NT2/D1 (cell line): ENCODE results near the gene PRKG1.
A peak's percentile ranks its signal among the peaks of the same experiment; 100 is the strongest.

ENCODE experiments used
- DNase-seq: peaks from one replicate; pipeline ENCODE4 v3.0.0-alpha.2; 2011; ENCODE audit warnings: low read depth, low spot score
- H3K27me3 ChIP-seq: 2 replicates; pipeline ENCODE4 v1.6.0; 2011; ENCODE audit warnings: mild to moderate bottlenecking; ENCODE audit not compliant: insufficient read length, insufficient read depth
- H3K36me3 ChIP-seq: 2 replicates; pipeline ENCODE4 v1.6.1; 2011; ENCODE audit warnings: mild to moderate bottlenecking, low read length, mixed read lengths; ENCODE audit not compliant: insufficient read depth, insufficient read length
- H3K4me1 ChIP-seq: 2 replicates; pipeline ENCODE4 v1.5.1; 2011; ENCODE audit not compliant: insufficient read depth, insufficient read length
- H3K4me3 ChIP-seq: 2 replicates; pipeline ENCODE4 v1.5.1; 2011; ENCODE audit warnings: low read depth; ENCODE audit not compliant: insufficient read length
- H3K9ac ChIP-seq: 2 replicates; pipeline ENCODE4 v1.6.0; 2011; ENCODE audit warnings: low read depth; ENCODE audit not compliant: insufficient read length
- H3K9me3 ChIP-seq: 2 replicates; pipeline ENCODE4 v1.5.1; 2011; ENCODE audit warnings: mild to moderate bottlenecking, low read length; ENCODE audit not compliant: insufficient read depth
- SUZ12 ChIP-seq: IDR thresholded peaks from 2 replicates; pipeline ENCODE4 v1.6.1; 2011; ENCODE audit not compliant: insufficient read length, insufficient read depth; ENCODE audit errors: extremely low read depth
- YY1 ChIP-seq: IDR thresholded peaks from 2 replicates; pipeline ENCODE4 v1.6.1; 2011; ENCODE audit not compliant: insufficient read length, insufficient read depth
- ZNF274 ChIP-seq: IDR thresholded peaks from 2 replicates; pipeline ENCODE4 v1.6.1; 2011; ENCODE audit warnings: mild to moderate bottlenecking, low read depth, low read length

The PRKG1 gene

GRCh38 chr10:52136921-52137320 lies 1062.6 kb downstream of the PRKG1 start:
- no peak overlapping the region for H3K9ac ChIP-seq
- no peak overlapping the region for H3K4me3 ChIP-seq
- no peak for DNase-seq

GRCh38 chr10:52143338-52143737 lies 1069.1 kb downstream of the PRKG1 start:
- H3K4me3 ChIP-seq = no peak overlapping the region
- H3K9me3 ChIP-seq = no peaks in the 10 kb centered on the region
- no peaks in the 10 kb centered on the region for H3K36me3 ChIP-seq
- no peaks in the 10 kb centered on the region for H3K4me1 ChIP-seq
- no peak for DNase-seq
- no peak for TF ChIP-seq ZNF274
- no peak for TF ChIP-seq YY1
- TF ChIP-seq SUZ12 = no peak
- no peak overlapping the region for H3K9ac ChIP-seq
- no peaks in the 10 kb centered on the region for H3K27me3 ChIP-seq

More at GRCh38 chr10:52136921-52137320, 1062.6 kb downstream of the PRKG1 start:
- no peak for TF ChIP-seq YY1
- Histone ChIP-seq H3K36me3 (no peaks in the 10 kb centered on the region), H3K9me3 (no peaks in the 10 kb centered on the region), H3K27me3 (no peaks in the 10 kb centered on the region), H3K4me1 (no peaks in the 10 kb centered on the region)

DNA sequence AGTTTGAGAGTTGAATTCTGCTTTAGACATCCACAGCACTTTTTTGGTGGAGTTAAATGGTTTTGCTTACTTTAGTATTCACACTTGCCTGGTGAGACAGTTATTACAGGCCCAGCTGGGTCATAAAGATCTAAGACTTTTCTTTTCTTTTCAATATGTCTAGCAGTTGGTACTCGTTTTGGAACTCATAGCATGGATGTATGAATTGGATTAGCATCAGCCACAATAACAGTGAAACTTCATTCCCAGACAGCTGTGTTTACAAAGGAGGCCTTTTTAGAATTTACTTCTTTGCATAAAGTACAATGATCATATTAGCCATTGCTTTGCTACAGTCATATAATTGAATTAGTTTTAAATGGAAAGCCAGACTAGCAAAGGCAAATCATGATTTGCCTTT lies 1071.3 kb downstream of the PRKG1 start:
- H3K4me1 ChIP-seq = no peaks in the 10 kb centered on the region
- no peaks in the 10 kb centered on the region for H3K27me3 ChIP-seq
- no peak overlapping the region for H3K4me3 ChIP-seq
- H3K36me3 ChIP-seq = no peaks in the 10 kb centered on the region
- no peaks in the 10 kb centered on the region for H3K9me3 ChIP-seq
- no peak for DNase-seq
- H3K9ac ChIP-seq = no peak overlapping the region
- TF ChIP-seq YY1 (no peak), SUZ12 (no peak), ZNF274 (no peak)

GRCh38 chr10:52146766-52147165 lies 1072.5 kb downstream of the PRKG1 start:
- H3K27me3 ChIP-seq = no peaks in the 10 kb centered on the region
- no peak overlapping the region for H3K4me3 ChIP-seq
- no peaks in the 10 kb centered on the region for H3K4me1 ChIP-seq
- no peak for TF ChIP-seq YY1
- no peak for TF ChIP-seq SUZ12
- no peak for TF ChIP-seq ZNF274
- DNase-seq = no peak
- H3K9me3 ChIP-seq = no peaks in the 10 kb centered on the region
- no peak overlapping the region for H3K9ac ChIP-seq
- no peaks in the 10 kb centered on the region for H3K36me3 ChIP-seq

- Histone ChIP-seq H3K4me3 (no peak overlapping the region), H3K36me3 (no peaks in the 10 kb centered on the region), H3K9me3 (peaks cover 9% of the 10 kb centered on the region; the same call in 1 of the 2 replicates), H3K4me1 (no peaks in the 10 kb centered on the region), H3K9ac (no peak overlapping the region), H3K27me3 (no peaks in the 10 kb centered on the region)
- peak; percentile 60 for DNase-seq
- TF ChIP-seq SUZ12 = no peak
- no peak for TF ChIP-seq ZNF274
- TF ChIP-seq YY1 = no peak
These were observed 1096.5 kb downstream of the PRKG1 start for GRCh38 chr10:52170776-52171175.

- no peak overlapping the region for H3K9ac ChIP-seq
- H3K4me1 ChIP-seq = no peaks in the 10 kb centered on the region
- H3K9me3 ChIP-seq = peaks cover 9% of the 10 kb centered on the region; the same call in 1 of the 2 replicates
- H3K36me3 ChIP-seq = no peaks in the 10 kb centered on the region
- TF ChIP-seq ZNF274 (no peak), SUZ12 (no peak), YY1 (no peak)
- DNase-seq = peak; percentile 11
- no peak overlapping the region for H3K4me3 ChIP-seq
- H3K27me3 ChIP-seq = no peaks in the 10 kb centered on the region
These were observed 1098.3 kb downstream of the PRKG1 start for GRCh38 chr10:52172581-52172980.

- H3K4me1 ChIP-seq = no peaks in the 10 kb centered on the region
- no peaks in the 10 kb centered on the region for H3K36me3 ChIP-seq
- no peak overlapping the region for H3K4me3 ChIP-seq
- TF ChIP-seq YY1 = no peak
- TF ChIP-seq ZNF274 = no peak
- TF ChIP-seq SUZ12 = no peak
- peaks cover 8% of the 10 kb centered on the region; the same call in 1 of the 2 replicates for H3K9me3 ChIP-seq
- no peak for DNase-seq
- H3K9ac ChIP-seq = no peak overlapping the region
- no peaks in the 10 kb centered on the region for H3K27me3 ChIP-seq
These were observed 1111.0 kb downstream of the PRKG1 start for GRCh38 chr10:52185256-52185655.

- no peaks in the 10 kb centered on the region for H3K27me3 ChIP-seq
- no peaks in the 10 kb centered on the region for H3K4me1 ChIP-seq
- no peak overlapping the region for H3K4me3 ChIP-seq
- H3K9ac ChIP-seq = no peak overlapping the region
- TF ChIP-seq SUZ12 = no peak
- TF ChIP-seq YY1 = no peak
- TF ChIP-seq ZNF274 = no peak
- peak; percentile 3 for DNase-seq
- H3K9me3 ChIP-seq = no peaks in the 10 kb centered on the region
- H3K36me3 ChIP-seq = no peaks in the 10 kb centered on the region
These were observed 1113.4 kb downstream of the PRKG1 start for GRCh38 chr10:52187521-52188258.
